ENCODE measurements around the gene ATF7IP. TPM values are rescaled to one million over a fixed set of nuclear protein-coding genes. Genes with fewer than 3 reads are reported as not detected.

ATF7IP gene
- total RNA-seq, 2 experiments from 2014 or later = 67.9 to 72.7 TPM

- no peaks in the 10 kb centered on the region for H3K27me3 Mint-ChIP-seq
- DNase-seq = no peak
- H3K4me3 Mint-ChIP-seq = no peak overlapping the region
- no peaks in the 10 kb centered on the region for H3K9me3 Mint-ChIP-seq
- peaks cover 43% of the 10 kb centered on the region for H3K36me3 Mint-ChIP-seq
- H3K4me1 Mint-ChIP-seq = peaks cover 18% of the 10 kb centered on the region
- H3K27ac Mint-ChIP-seq = no peak overlapping the region
Observed at GRCh38 chr12:14460212-14460841, 94.8 kb downstream of the ATF7IP start.

- Mint-ChIP-seq H3K9me3 (peaks cover 31% of the 10 kb centered on the region), H3K36me3 (peaks cover 85% of the 10 kb centered on the region), H3K4me3 (no peak overlapping the region), H3K27me3 (no peaks in the 10 kb centered on the region), H3K27ac (peak overlapping the region; percentile 55), H3K4me1 (peaks cover 19% of the 10 kb centered on the region)
- peak; percentile 9 for DNase-seq
Observed at GRCh38 chr12:14471497-14471896, 106.0 kb downstream of the ATF7IP start.

GRCh38 chr12:14473707-14474287, 108.3 kb downstream of the ATF7IP start:
- no peak for DNase-seq
- peaks cover 80% of the 10 kb centered on the region for H3K36me3 Mint-ChIP-seq
- no peak overlapping the region for H3K27ac Mint-ChIP-seq

GRCh38 chr12:14479004-14479403, 113.5 kb downstream of the ATF7IP start:
- DNase-seq = no peak
- Mint-ChIP-seq H3K27me3 (no peaks in the 10 kb centered on the region), H3K27ac (no peak overlapping the region), H3K36me3 (peaks cover 63% of the 10 kb centered on the region), H3K4me1 (peaks cover 6% of the 10 kb centered on the region), H3K9me3 (peaks cover 4% of the 10 kb centered on the region), H3K4me3 (no peak overlapping the region)

More at GRCh38 chr12:14473707-14474287, 108.3 kb downstream of the ATF7IP start:
- H3K4me3 Mint-ChIP-seq = no peak overlapping the region
- peaks cover 29% of the 10 kb centered on the region for H3K9me3 Mint-ChIP-seq
- peaks cover 18% of the 10 kb centered on the region for H3K4me1 Mint-ChIP-seq
- H3K27me3 Mint-ChIP-seq = no peaks in the 10 kb centered on the region

GRCh38 chr12:14481201-14481600, 115.7 kb downstream of the ATF7IP start:
- Mint-ChIP-seq H3K9me3 (no peaks in the 10 kb centered on the region), H3K4me3 (no peak overlapping the region), H3K36me3 (peaks cover 59% of the 10 kb centered on the region), H3K4me1 (peaks cover 4% of the 10 kb centered on the region), H3K27me3 (no peaks in the 10 kb centered on the region), H3K27ac (no peak overlapping the region)
- DNase-seq = no peak

- H3K27ac Mint-ChIP-seq = no peak overlapping the region
- H3K36me3 Mint-ChIP-seq = peaks cover 62% of the 10 kb centered on the region
- H3K9me3 Mint-ChIP-seq = no peaks in the 10 kb centered on the region
- no peak overlapping the region for H3K4me3 Mint-ChIP-seq
- no peaks in the 10 kb centered on the region for H3K27me3 Mint-ChIP-seq
- DNase-seq = no peak
- H3K4me1 Mint-ChIP-seq = peaks cover 4% of the 10 kb centered on the region
Observed at GRCh38 chr12:14482361-14482760, 116.9 kb downstream of the ATF7IP start.

- Mint-ChIP-seq H3K4me1 (peaks cover 4% of the 10 kb centered on the region), H3K27ac (no peak overlapping the region), H3K36me3 (peaks cover 61% of the 10 kb centered on the region), H3K27me3 (no peaks in the 10 kb centered on the region), H3K9me3 (no peaks in the 10 kb centered on the region), H3K4me3 (no peak overlapping the region)
- no peak for DNase-seq
Observed at GRCh38 chr12:14482886-14483285, 117.4 kb downstream of the ATF7IP start.

GRCh38 chr12:14495326-14495725, 129.8 kb downstream of the ATF7IP start:
- Mint-ChIP-seq H3K4me3 (no peak overlapping the region), H3K9me3 (no peaks in the 10 kb centered on the region), H3K4me1 (peaks cover 9% of the 10 kb centered on the region), H3K27me3 (no peaks in the 10 kb centered on the region), H3K27ac (no peak overlapping the region), H3K36me3 (peaks cover 66% of the 10 kb centered on the region)
- no peak for DNase-seq

GRCh38 chr12:14505626-14506596, 140.4 kb downstream of the ATF7IP start:
- DNase-seq = no peak
- Mint-ChIP-seq H3K4me3 (no peak overlapping the region), H3K36me3 (peaks cover 20% of the 10 kb centered on the region), H3K9me3 (no peaks in the 10 kb centered on the region), H3K27ac (no peak overlapping the region), H3K4me1 (no peaks in the 10 kb centered on the region), H3K27me3 (no peaks in the 10 kb centered on the region)

GRCh38 chr12:14510574-14510973, 145.1 kb downstream of the ATF7IP start:
- H3K4me3 Mint-ChIP-seq = no peak overlapping the region

GRCh38 chr12:14514154-14514842, 148.8 kb downstream of the ATF7IP start:
- H3K27ac Mint-ChIP-seq = no peak overlapping the region
- H3K4me1 Mint-ChIP-seq = no peaks in the 10 kb centered on the region
- DNase-seq = no peak
- H3K27me3 Mint-ChIP-seq = peaks cover 9% of the 10 kb centered on the region
- peaks cover 1% of the 10 kb centered on the region for H3K36me3 Mint-ChIP-seq
- no peaks in the 10 kb centered on the region for H3K9me3 Mint-ChIP-seq
- H3K4me3 Mint-ChIP-seq = no peak overlapping the region

More at GRCh38 chr12:14510574-14510973, 145.1 kb downstream of the ATF7IP start:
- Mint-ChIP-seq H3K9me3 (no peaks in the 10 kb centered on the region), H3K36me3 (peaks cover 4% of the 10 kb centered on the region), H3K4me1 (no peaks in the 10 kb centered on the region), H3K27me3 (peaks cover 5% of the 10 kb centered on the region), H3K27ac (no peak overlapping the region)
- no peak for DNase-seq

GRCh38 chr12:14514946-14515345, 149.5 kb downstream of the ATF7IP start:
- Mint-ChIP-seq H3K4me1 (no peaks in the 10 kb centered on the region), H3K27me3 (peaks cover 9% of the 10 kb centered on the region), H3K9me3 (peaks cover 2% of the 10 kb centered on the region), H3K36me3 (peaks cover 1% of the 10 kb centered on the region), H3K27ac (no peak overlapping the region), H3K4me3 (no peak overlapping the region)
- no peak for DNase-seq

- no peak for DNase-seq
- H3K36me3 Mint-ChIP-seq = peaks cover 18% of the 10 kb centered on the region
- peaks cover 3% of the 10 kb centered on the region for H3K27me3 Mint-ChIP-seq
- no peaks in the 10 kb centered on the region for H3K4me1 Mint-ChIP-seq
- peaks cover 35% of the 10 kb centered on the region for H3K9me3 Mint-ChIP-seq
- no peak overlapping the region for H3K27ac Mint-ChIP-seq
- H3K4me3 Mint-ChIP-seq = no peak overlapping the region
Observed at GRCh38 chr12:14521822-14522221, 156.3 kb downstream of the ATF7IP start.

GRCh38 chr12:14525964-14526363, 160.5 kb downstream of the ATF7IP start:
- no peak overlapping the region for H3K27ac Mint-ChIP-seq
- H3K4me3 Mint-ChIP-seq = no peak overlapping the region
- peaks cover 33% of the 10 kb centered on the region for H3K9me3 Mint-ChIP-seq
- DNase-seq = no peak
- no peaks in the 10 kb centered on the region for H3K4me1 Mint-ChIP-seq
- H3K27me3 Mint-ChIP-seq = no peaks in the 10 kb centered on the region
- peaks cover 17% of the 10 kb centered on the region for H3K36me3 Mint-ChIP-seq

GRCh38 chr12:14532152-14532551, 166.7 kb downstream of the ATF7IP start:
- DNase-seq = no peak
- H3K4me1 Mint-ChIP-seq = no peaks in the 10 kb centered on the region
- H3K36me3 Mint-ChIP-seq = no peaks in the 10 kb centered on the region
- no peaks in the 10 kb centered on the region for H3K9me3 Mint-ChIP-seq
- no peak overlapping the region for H3K4me3 Mint-ChIP-seq
- H3K27me3 Mint-ChIP-seq = no peaks in the 10 kb centered on the region
- H3K27ac Mint-ChIP-seq = no peak overlapping the region

Measured in activated naive CD8-positive, alpha-beta T cell treated with anti-CD3 and anti-CD28 coated beads for 36 hours (primary cell).